Stimulated activated CD8-positive, alpha-beta memory T cell treated with anti-CD3 and anti-CD28 coated beads, Interleukin-12 subunit alpha, Interleukin-12 subunit beta, amount 100 ng/mL, for 1 hour (primary cell): ENCODE data around the gene COPB1.
A peak's percentile ranks its signal among the peaks of the same experiment; 100 is the strongest.

Source experiments
- DNase-seq: peaks from one replicate; pipeline ENCODE4 v3.0.0-alpha.2; 2020; ENCODE audit warnings: low read depth

The COPB1 gene

GRCh38 chr11:14513800-14514199 is 14.2 kb upstream of the COPB1 start:
- no peak for DNase-seq

DNA sequence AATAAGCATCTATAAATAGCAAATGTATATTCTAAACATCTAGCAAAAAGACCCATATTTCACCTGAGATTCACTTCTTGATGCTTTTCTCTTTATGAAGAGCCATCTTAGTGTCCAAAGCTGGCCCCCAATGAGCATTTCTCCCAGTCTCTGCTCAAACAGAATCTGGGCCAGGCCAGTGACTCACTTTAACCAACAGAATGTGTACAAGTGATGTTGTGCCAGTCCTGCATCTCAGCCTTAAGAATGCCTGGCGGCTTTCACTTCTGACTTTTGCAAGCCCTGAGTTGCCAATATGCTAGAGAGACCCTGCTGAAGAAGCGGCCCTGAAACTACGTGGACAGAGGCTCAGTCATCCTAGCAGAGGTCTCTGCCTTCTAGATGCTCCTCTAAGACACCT is 6.9 kb upstream of the COPB1 start:
- DNase-seq, result no peak

GRCh38 chr11:14503023-14503422 is 3.4 kb upstream of the COPB1 start:
- DNase-seq, result no peak

- no peak for DNase-seq
Measured at GRCh38 chr11:14502039-14502438, 2.4 kb upstream of the COPB1 start.

GRCh38 chr11:14500181-14500651 is 605 bp upstream of the COPB1 start:
- peak; percentile 22 for DNase-seq

GRCh38 chr11:14499178-14499559 is 442 bp downstream of the COPB1 start:
- no peak for DNase-seq

- DNase-seq, result no peak
Measured at GRCh38 chr11:14480716-14481115, 18.9 kb downstream of the COPB1 start.

- DNase-seq, result no peak
Measured at GRCh38 chr11:14471127-14471526, 28.5 kb downstream of the COPB1 start.

DNA sequence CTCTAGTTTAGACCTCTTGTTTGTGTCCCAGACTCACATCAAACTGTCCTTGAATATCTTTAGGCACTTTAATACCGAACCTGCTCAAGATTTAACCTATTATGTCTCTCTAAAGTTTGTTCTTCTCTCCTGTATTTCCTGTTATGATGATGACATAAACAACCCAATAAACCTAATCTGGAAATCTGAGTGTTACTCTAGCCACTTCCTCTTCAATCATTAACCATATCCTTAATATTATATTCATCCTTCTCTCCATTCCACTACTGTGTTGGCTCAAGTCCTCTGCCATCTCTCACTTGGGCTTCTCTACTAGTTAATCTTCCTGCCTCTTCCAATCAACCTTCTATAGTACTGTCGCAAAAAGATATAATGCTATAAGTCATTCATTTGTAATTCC is 36.0 kb downstream of the COPB1 start:
- DNase-seq, result no peak

GRCh38 chr11:14460147-14460546 is 39.5 kb downstream of the COPB1 start:
- no peak for DNase-seq

- DNase-seq, result no peak
Measured at GRCh38 chr11:14458377-14458776, 41.2 kb downstream of the COPB1 start.

- no peak for DNase-seq
Measured at GRCh38 chr11:14455648-14456430, 43.8 kb downstream of the COPB1 start.

DNA sequence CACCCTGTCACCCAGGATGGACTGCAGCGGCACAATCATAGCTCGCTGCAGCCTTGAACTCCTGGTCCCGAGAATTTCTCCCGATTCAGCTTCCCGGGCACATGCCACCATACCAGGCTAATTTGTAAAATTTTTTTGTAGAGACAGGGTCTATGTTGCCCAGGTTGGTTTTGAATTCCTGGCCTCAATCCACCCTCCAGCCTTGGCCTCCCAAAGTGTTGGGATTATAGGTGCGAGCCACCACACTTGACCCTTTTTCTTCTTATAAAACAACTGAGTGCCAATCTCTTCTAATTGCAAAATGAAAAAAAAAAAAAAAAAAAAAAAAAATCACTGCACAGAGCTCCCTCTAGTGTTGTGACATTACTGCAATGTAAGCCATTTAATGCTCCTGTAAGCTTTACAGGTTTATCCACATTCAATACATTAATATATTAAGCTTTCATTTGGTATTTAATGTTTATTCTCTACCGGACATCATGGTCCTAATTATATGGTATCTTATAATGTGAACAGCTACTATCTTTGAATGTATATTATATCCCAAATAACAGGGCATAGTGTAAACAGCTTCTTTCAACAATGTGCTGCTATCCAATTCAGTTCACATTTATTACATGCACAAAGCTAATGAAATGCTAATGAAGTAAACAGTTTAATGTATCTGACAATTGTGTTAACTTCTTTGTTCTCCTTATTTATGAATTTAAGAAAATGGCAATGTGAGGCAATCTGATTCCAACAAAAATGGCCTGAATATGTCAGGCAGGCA is 44.6 kb downstream of the COPB1 start:
- no peak for DNase-seq

- DNase-seq, result no peak
Measured at GRCh38 chr11:14451825-14452224, 47.8 kb downstream of the COPB1 start.

GRCh38 chr11:14449302-14449714 is 50.3 kb downstream of the COPB1 start:
- no peak for DNase-seq

DNA sequence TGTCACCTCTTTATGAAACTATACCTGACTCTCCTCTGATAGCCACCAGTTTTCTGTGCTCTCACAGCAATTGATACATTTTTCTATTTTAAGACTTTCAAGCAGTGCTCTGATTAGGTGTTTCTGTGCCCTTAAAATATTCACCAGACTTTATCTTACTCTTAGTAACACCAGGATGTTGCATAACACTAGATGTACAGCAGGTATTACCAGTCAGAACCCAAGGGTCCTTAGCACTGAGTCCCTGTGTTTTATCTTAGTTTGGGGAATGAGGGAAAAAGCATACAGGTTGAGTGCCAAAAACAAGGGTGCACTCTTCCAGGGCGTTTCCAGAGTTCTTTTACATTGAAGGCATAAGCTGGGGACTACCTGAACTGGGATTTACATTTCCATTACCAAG is 51.4 kb downstream of the COPB1 start:
- no peak for DNase-seq

DNA sequence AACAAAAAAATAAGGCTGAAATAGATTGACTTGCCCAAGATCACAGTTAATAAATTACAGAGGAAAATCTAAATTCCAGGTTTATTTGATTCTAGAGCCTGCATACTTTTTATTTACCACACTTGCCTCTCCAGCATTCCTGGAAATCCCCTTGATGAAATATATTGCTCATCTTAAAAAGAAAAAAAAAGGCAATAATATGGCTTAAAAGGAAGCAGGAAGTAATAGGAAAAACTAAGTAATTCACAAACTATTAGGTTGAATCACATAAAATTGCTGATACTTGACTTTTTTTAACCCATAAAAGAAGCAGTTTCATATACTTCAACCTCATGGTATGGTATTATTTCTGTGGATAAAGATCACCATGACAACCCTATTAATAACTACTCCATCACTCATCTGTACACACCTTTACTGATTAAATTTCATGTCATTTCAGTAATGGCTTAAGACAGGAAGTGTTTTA is 52.9 kb downstream of the COPB1 start:
- no peak for DNase-seq

GRCh38 chr11:14445542-14446530 is 53.8 kb downstream of the COPB1 start:
- DNase-seq, result no peak

DNA sequence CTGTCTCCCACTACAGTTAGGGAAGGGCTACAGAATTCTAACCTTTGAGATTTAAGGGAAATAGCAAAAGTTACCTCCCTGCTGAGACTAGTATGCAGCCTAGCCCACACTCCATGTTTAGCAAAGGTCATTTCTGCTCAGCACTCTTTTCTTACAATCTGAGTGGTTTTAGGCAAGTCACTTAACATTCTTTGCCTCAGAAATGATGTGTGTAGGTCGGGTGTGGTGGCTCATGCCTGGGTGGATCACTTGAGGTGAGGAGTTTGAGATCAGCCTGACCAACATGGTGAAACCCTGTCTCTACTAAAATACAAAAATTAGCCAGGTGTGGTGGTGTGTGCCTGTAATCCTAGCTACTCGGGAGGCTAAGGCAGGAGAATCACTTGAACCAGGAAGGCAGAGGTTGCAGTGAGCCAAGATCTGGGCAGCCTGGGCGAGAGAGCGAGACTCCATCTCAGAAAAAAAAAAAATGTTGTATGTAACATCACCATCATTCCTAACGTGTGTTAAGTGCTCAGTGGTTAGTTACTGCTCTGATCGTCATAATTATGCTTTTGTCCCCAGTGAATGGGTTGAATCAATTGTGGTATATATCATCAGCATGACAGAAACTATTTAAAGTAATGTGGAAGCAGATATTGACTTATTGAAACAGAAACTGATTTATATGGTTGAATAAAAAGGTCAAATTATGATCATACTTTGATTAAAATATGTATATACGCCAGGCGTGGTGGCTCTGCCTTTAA is 55.0 kb downstream of the COPB1 start:
- no peak for DNase-seq

- DNase-seq, result no peak
Measured at GRCh38 chr11:14443638-14444037, 56.0 kb downstream of the COPB1 start.
